ENCODE data around the gene CDCA3. TPM values are rescaled to one million over a fixed set of nuclear protein-coding genes. Genes with fewer than 3 reads are reported as not detected.

Gene CDCA3
- total RNA-seq, 4 donors from 2014 or later, result 2.0 to 7.1 (median 2.9) TPM

DNA sequence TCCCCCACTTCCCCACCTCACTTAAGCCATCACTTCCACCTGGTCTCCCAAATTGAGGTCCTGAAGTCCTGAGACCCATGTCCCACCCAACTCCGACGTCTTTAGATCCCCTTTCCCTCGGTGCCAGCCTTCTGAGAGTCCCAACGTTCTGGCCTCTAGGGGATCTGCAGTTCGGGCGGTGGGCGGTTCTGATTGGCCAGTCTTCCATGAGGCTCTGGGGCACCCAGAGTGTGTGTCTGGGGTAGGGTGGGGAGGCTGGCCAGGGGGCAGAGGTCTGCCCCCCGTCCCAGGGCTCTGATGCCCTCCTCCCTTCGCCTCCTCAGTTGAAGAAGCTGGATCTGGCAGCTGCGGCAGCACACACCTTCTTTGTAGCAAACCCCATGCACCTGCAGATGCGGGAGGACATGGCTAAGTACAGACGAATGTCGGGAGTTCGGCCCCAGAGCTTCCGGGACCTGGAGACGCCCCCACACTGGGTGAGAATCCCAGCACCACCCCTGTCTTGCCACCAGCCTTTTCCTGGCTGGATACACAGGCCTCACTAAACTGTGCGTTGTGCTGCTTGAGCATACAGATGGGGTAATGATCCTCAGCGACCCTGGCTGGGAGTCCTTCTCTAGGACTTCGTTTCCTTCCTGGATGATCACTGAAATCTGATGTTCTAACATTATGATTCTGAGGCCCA is 21.4 kb downstream of the CDCA3 start:
- intact Hi-C loops (cut with DNase I; ENCODE audit: low total_unique reads), result loop anchor here (5.0 kb wide), 1 partner anchor 212 kb away; no protein-coding TSS in a partner anchor
- no peak overlapping the region for H3K4me3 ChIP-seq (ENCODE audit: low read depth, poor library complexity, severe bottlenecking)
- DNase-seq (ENCODE audit: low spot score in 2 of 2), result peak in 1 of 2 donors; percentile 87
- TF ChIP-seq POLR2A (IDR thresholded peaks at IDR 0.05), result no peak
- TF ChIP-seq, protein P1, sequence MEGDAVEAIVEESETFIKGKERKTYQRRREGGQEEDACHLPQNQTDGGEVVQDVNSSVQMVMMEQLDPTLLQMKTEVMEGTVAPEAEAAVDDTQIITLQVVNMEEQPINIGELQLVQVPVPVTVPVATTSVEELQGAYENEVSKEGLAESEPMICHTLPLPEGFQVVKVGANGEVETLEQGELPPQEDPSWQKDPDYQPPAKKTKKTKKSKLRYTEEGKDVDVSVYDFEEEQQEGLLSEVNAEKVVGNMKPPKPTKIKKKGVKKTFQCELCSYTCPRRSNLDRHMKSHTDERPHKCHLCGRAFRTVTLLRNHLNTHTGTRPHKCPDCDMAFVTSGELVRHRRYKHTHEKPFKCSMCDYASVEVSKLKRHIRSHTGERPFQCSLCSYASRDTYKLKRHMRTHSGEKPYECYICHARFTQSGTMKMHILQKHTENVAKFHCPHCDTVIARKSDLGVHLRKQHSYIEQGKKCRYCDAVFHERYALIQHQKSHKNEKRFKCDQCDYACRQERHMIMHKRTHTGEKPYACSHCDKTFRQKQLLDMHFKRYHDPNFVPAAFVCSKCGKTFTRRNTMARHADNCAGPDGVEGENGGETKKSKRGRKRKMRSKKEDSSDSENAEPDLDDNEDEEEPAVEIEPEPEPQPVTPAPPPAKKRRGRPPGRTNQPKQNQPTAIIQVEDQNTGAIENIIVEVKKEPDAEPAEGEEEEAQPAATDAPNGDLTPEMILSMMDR (IDR thresholded peaks at IDR 0.05), result no peak
- 39 to 50% methylated on average over 15 of the region's 19 CpGs for WGBS, 2 donors

DNA sequence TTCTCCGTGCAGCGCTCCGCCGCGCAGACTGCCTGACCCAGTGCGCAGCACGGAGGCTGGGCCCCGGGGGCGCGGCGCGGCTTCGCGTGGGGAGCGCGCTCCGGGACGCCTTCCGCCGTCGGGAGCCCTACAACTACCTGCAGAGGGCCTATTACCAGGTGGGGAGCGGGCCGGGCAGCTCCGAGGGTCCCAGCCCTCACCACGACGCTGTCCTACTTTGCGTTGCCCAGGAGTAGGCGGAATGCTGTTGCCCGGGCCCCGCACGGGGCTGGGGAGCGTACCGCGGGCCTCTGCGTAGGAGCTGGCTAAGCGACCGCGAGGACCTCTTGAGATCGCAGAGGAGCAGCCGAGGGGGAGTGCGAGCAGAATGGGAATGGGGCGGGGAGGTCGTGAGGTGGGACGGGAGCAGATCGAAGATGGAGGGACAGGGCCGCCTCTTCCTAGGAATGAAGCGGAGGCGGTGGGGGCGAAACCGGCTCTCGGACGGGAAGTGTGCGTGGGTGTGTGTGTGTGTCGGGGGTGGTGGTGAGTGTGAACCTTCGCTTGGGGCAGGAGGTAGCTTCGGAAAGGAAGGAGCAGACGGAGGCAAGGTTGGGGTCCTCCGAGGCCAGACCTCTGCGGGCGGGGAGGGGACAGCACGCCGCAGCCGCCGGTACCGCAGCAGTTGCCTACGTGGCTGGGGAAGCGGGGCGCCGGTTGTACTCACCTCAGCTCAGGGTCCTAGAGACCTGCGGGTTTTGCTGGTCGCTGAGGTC is 22.1 kb downstream of the CDCA3 start:
- intact Hi-C loops (cut with DNase I; ENCODE audit: low total_unique reads), result loop anchor here (5.0 kb wide), 1 partner anchor 212 kb away; no protein-coding TSS in a partner anchor
- peak overlapping the region; percentile 68 for H3K4me3 ChIP-seq (ENCODE audit: low read depth, poor library complexity, severe bottlenecking)
- TF ChIP-seq POLR2A (IDR thresholded peaks at IDR 0.05), result no peak
- DNase-seq (ENCODE audit: low spot score in 2 of 2), result peak in 1 of 2 donors; percentile 93
- 1% methylated on average over 45 to 50 of the region's 71 CpGs for WGBS, 2 donors

DNA sequence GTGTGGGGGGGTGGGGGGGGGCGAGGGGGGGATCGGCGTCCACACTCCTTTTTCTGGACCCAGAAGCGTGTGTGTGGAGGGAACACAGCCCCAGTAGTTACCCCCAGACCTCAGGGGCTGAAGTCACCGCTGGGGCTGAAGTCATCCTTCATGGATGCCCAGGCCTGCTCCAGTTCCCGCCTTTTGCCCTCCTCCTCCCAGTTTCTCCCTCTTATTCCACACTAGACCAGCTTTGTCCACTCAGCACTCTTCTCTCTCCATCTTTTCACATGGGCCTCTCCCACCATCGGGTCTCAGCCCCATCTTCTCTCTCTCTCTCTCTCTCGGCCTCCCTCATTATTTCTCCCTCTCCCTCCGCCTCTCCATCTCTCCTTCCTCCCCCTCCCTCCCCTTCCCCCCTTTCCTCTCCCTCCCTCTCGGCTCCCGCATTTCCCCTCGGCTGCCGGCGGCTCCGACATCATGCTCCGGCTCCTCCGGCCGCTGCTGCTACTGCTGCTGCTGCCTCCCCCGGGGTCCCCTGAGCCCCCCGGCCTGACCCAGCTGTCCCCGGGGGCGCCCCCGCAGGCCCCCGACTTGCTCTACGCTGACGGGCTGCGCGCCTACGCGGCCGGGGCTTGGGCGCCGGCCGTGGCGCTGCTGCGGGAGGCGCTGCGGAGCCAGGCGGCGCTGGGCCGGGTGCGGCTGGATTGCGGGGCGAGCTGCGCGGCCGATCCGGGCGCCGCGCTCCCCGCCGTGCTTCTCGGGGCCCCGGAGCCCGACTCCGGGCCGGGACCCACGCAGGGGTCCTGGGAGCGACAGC is 22.9 kb downstream of the CDCA3 start, which contains the start of gene P3H3:
Gene P3H3 (plus strand): TSS at position 426 of the 799 bp plus-strand sequence. CDS start 34 bp downstream, at position 460.
- no peak for TF ChIP-seq POLR2A (IDR thresholded peaks at IDR 0.05)
- TF ChIP-seq, protein P1 (IDR thresholded peaks at IDR 0.05), result no peak
- peak in 1 of 2 donors; percentile 87 for DNase-seq (ENCODE audit: low spot score in 2 of 2)
- 1% methylated on average over 18 to 30 of the region's 60 CpGs for WGBS, 2 donors
- intact Hi-C loops (cut with DNase I; ENCODE audit: low total_unique reads), result loop anchor here (5.0 kb wide), 1 partner anchor 211 kb away; no protein-coding TSS in a partner anchor
- peak within 1 kb of the TSS; percentile 68 for H3K4me3 ChIP-seq (ENCODE audit: low read depth, poor library complexity, severe bottlenecking)

DNA sequence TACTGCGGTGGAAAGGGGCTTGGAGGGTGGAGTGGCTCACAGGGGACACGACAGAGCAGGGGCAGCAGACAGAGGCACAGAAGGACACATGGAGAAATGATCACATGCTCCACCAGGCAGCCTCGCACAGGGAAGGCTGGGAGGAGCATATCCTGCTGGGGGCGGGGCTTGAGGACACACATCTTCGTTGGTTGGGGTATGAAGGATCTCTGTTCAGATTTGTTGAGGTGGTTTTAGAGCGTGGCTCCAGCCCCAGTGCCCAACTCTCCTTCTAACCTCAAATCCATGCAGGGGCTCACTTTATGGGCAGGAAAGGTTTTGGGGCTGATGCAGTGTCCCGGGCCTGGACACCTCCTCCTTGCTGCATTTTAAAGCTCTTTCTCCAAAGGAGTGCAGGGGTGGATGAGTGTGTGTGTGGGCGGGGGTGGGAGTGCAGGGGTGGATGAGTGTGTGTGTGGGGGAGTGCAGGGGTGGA is 23.6 kb downstream of the CDCA3 start:
- TF ChIP-seq, protein P1 (IDR thresholded peaks at IDR 0.05), result no peak
- no peak for TF ChIP-seq POLR2A (IDR thresholded peaks at IDR 0.05)
- peak; percentile 86 to 97 for DNase-seq (ENCODE audit: low spot score in 2 of 2)
- WGBS, 2 donors, result 4 to 5% methylated on average over 7 to 8 of the region's 8 CpGs
- intact Hi-C loops (cut with DNase I; ENCODE audit: low total_unique reads), result loop anchor here (5.0 kb wide), 1 partner anchor 210 kb away; no protein-coding TSS in a partner anchor
- H3K4me3 ChIP-seq (ENCODE audit: low read depth, poor library complexity, severe bottlenecking), result no peak overlapping the region

DNA sequence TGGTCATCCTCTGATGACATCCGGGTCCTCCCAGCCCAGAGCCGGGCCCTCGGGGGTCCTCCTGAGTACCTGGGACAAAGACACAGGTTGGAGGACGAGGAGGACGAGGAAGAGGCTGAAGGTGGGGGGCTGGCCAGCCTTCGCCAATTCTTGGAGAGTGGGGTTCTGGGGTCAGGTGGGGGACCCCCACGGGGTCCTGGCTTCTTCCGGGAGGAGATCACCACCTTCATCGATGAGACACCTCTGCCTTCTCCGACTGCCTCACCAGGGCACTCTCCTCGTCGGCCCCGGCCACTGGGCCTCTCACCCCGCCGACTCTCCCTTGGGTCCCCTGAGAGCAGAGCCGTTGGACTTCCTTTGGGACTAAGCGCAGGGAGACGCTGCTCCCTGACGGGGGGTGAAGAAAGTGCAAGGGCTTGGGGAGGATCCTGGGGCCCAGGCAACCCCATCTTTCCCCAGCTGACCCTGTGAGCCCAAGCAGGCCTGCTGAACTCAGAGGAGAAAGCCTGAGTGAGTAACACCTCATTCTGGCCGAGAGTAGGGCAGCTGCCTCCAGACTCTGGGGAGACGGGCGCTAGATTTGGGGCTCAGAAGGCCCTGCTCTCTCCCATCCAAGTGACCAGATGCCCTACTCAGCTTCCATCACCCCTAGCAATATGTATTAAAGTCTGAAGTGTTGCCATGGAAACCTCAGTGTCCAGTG is 24.2 kb downstream of the CDCA3 start:
- intact Hi-C loops (cut with DNase I; ENCODE audit: low total_unique reads), result loop anchor here (5.0 kb wide), 1 partner anchor 210 kb away; no protein-coding TSS in a partner anchor
- DNase-seq (ENCODE audit: low spot score in 2 of 2), result peak in 1 of 2 donors; percentile 85
- H3K4me3 ChIP-seq (ENCODE audit: low read depth, poor library complexity, severe bottlenecking), result no peak overlapping the region

More for the DNA sequence above, 24.2 kb downstream of the CDCA3 start:
- no peak for TF ChIP-seq POLR2A (IDR thresholded peaks at IDR 0.05)
- TF ChIP-seq, protein P1 (IDR thresholded peaks at IDR 0.05), result no peak
- 71 to 72% methylated on average over 22 of the region's 22 CpGs for WGBS, 2 donors

All from lower leg skin (tissue), 4 donors.